ENCODE measurements around the gene ZGPAT. TPM values are rescaled to one million over a fixed set of nuclear protein-coding genes. Genes with fewer than 3 reads are reported as not detected.
"Not testable (repeated sequence)": the region's sequence is repeated elsewhere in the genome, so short reads cannot be mapped to it uniquely, and the experiment has no call there.

The ZGPAT gene
- total RNA-seq, 1 experiment from 2014 or later = 35.8 TPM

GRCh38 chr20:63730189-63730733, 22.4 kb downstream of the ZGPAT start:
- in situ Hi-C loops (cut with HindIII; ENCODE audit: low pct_unique_long_range_greater_than_20kb, low sequenced_read_pairs); H3K27me3 ChIP-seq (ENCODE audit: control insufficient read depth, insufficient read depth, low read length); H3K9me3 ChIP-seq (ENCODE audit: control insufficient read depth, insufficient read depth, low read depth, low read length); CTCF ChIA-PET; H3K4me3 ChIP-seq (ENCODE audit: low read depth in 2 of 2, low read length in 2 of 2); H3K36me3 ChIP-seq (ENCODE audit: control insufficient read depth, insufficient read depth, low read length); H3K4me1 ChIP-seq (ENCODE audit: control insufficient read depth, insufficient read depth, low read length); BruUV-seq (replicated peaks); ATAC-seq; intact Hi-C loops (cut with micrococcal nuclease; ENCODE audit: unreplicated experiment); H3K27ac ChIP-seq (ENCODE audit: low read length); DNase-seq (ENCODE audit: low read depth, low spot score); POLR2A ChIA-PET: not testable (repeated sequence)

- BruUV-seq (replicated peaks) = no TSS peak
- intact Hi-C loops (cut with micrococcal nuclease; ENCODE audit: unreplicated experiment) (no loop called here), in situ Hi-C loops (cut with HindIII; ENCODE audit: low pct_unique_long_range_greater_than_20kb, low sequenced_read_pairs) (no loop called here)
- Histone ChIP-seq H3K4me3 (ENCODE audit: low read depth in 2 of 2, low read length in 2 of 2) (no peak overlapping the region), H3K36me3 (ENCODE audit: control insufficient read depth, insufficient read depth, low read length) (0 out of 2 replicates have a peak, but pooled peaks cover 2% of the 10 kb centered on the region), H3K9me3 (ENCODE audit: control insufficient read depth, insufficient read depth, low read depth, low read length) (no peaks in the 10 kb centered on the region), H3K4me1 (ENCODE audit: control insufficient read depth, insufficient read depth, low read length) (peaks cover 13% of the 10 kb centered on the region), H3K27ac (ENCODE audit: low read length) (no peak overlapping the region), H3K27me3 (ENCODE audit: control insufficient read depth, insufficient read depth, low read length) (no peaks in the 10 kb centered on the region)
- ChIA-PET POLR2A (no interaction called here), CTCF (no interaction called here)
- TF ChIP-seq POLR2AphosphoS5 (IDR thresholded peaks at IDR 0.05; ENCODE audit: low read depth, low read length) (no peak), SIN3A (IDR thresholded peaks at IDR 0.05; ENCODE audit: borderline replicate concordance, insufficient read depth, low read depth, low read length) (no peak)
- DNase-seq (ENCODE audit: low read depth, low spot score) (no peak), ATAC-seq (no peak)
Measured at GRCh38 chr20:63731410-63731809, 23.6 kb downstream of the ZGPAT start.

GRCh38 chr20:63732118-63733095, 24.6 kb downstream of the ZGPAT start:
- no TSS peak for BruUV-seq (replicated peaks)
- Histone ChIP-seq H3K9me3 (ENCODE audit: control insufficient read depth, insufficient read depth, low read depth, low read length) (no peaks in the 10 kb centered on the region), H3K4me3 (ENCODE audit: low read depth in 2 of 2, low read length in 2 of 2) (no peak overlapping the region), H3K27ac (ENCODE audit: low read length) (no peak overlapping the region), H3K36me3 (ENCODE audit: control insufficient read depth, insufficient read depth, low read length) (0 out of 2 replicates have a peak, but pooled peaks cover 2% of the 10 kb centered on the region), H3K27me3 (ENCODE audit: control insufficient read depth, insufficient read depth, low read length) (no peaks in the 10 kb centered on the region), H3K4me1 (ENCODE audit: control insufficient read depth, insufficient read depth, low read length) (peaks cover 22% of the 10 kb centered on the region)
- DNase-seq (ENCODE audit: low read depth, low spot score) (no peak), ATAC-seq (no peak)
- intact Hi-C loops (cut with micrococcal nuclease; ENCODE audit: unreplicated experiment) = no loop called here
- POLR2A ChIA-PET = no interaction called here
- in situ Hi-C loops (cut with HindIII; ENCODE audit: low pct_unique_long_range_greater_than_20kb, low sequenced_read_pairs) = no loop called here
- TF ChIP-seq REST (IDR thresholded peaks at IDR 0.05; ENCODE audit: insufficient read depth in 1 of 2, low read depth in 2 of 2, low read length in 1 of 2) (no peak), TCF7L2 (IDR thresholded peaks at IDR 0.05; ENCODE audit: low read depth, low read length) (no peak), POLR2AphosphoS5 (IDR thresholded peaks at IDR 0.05; ENCODE audit: low read depth, low read length) (no peak), SIN3A (IDR thresholded peaks at IDR 0.05; ENCODE audit: borderline replicate concordance, insufficient read depth, low read depth, low read length) (no peak), CTCF (IDR thresholded peaks at IDR 0.05) (no peak)
- CTCF ChIA-PET = no interaction called here

Data from Panc1 (cell line).